ENCODE data around the gene CBX2.
A peak's percentile ranks its signal among the peaks of the same experiment; 100 is the strongest.
"Not testable (repeated sequence)": the region's sequence is repeated elsewhere in the genome, so short reads cannot be mapped to it uniquely, and the experiment has no call there.

Gene CBX2

DNA sequence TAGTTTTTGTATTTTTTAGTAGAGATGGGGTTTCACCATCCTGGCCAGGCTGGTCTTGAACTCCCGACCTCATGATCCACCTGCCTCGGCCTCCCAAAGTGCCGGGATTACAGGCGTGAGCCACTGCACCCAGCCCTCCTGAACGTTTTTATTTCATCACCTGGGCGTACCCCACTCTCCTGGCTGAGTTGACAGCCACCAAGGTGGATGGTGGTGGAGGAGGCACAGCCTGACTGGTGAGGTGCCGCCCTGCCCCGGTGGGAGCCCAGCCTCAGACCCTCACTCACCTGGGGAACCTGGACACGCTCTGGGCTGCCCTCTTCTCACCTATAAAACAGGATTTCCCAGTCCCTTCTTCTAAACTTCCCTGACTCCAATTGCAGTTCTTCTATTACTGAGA is 5.2 kb upstream of the CBX2 start:
- not testable (repeated sequence) for H3K4me1 ChIP-seq (ENCODE audit: control insufficient read depth, insufficient read depth, low read length); H3K9me3 ChIP-seq (ENCODE audit: control insufficient read depth in 2 of 2, low read length in 2 of 2); H3K9ac ChIP-seq (ENCODE audit: low read length in 2 of 2); H3K4me3 ChIP-seq (ENCODE audit: low read length in 2 of 2); H3K27ac ChIP-seq (ENCODE audit: low read length); H3K36me3 ChIP-seq (ENCODE audit: control insufficient read depth in 2 of 2, insufficient read depth in 2 of 2, low read length in 2 of 2)
- peaks cover 26 to 53% of the 10 kb centered on the region in 2 donors for H3K27me3 ChIP-seq (ENCODE audit: control insufficient read depth in 1 of 2, insufficient read depth in 2 of 2, low read length in 2 of 2)

- Histone ChIP-seq H3K4me3 (ENCODE audit: low read length in 2 of 2) (no peak overlapping the region), H3K27me3 (ENCODE audit: control insufficient read depth in 1 of 2, insufficient read depth in 2 of 2, low read length in 2 of 2) (peaks cover 40 to 58% of the 10 kb centered on the region in 2 donors), H3K9ac (ENCODE audit: low read length in 2 of 2) (no peak overlapping the region), H3K9me3 (ENCODE audit: control insufficient read depth in 2 of 2, low read length in 2 of 2) (no peaks in the 10 kb centered on the region), H3K4me1 (ENCODE audit: control insufficient read depth, insufficient read depth, low read length) (peaks cover 16% of the 10 kb centered on the region), H3K27ac (ENCODE audit: low read length) (no peak overlapping the region), H3K36me3 (ENCODE audit: control insufficient read depth in 2 of 2, insufficient read depth in 2 of 2, low read length in 2 of 2) (no peaks in the 10 kb centered on the region)
Measured at GRCh38 chr17:79774561-79774975, 3.4 kb upstream of the CBX2 start.

- Histone ChIP-seq H3K36me3 (ENCODE audit: control insufficient read depth in 2 of 2, insufficient read depth in 2 of 2, low read length in 2 of 2) (no peaks in the 10 kb centered on the region), H3K9ac (ENCODE audit: low read length in 2 of 2) (no peak overlapping the region), H3K27ac (ENCODE audit: low read length) (no peak overlapping the region), H3K9me3 (ENCODE audit: control insufficient read depth in 2 of 2, low read length in 2 of 2) (no peaks in the 10 kb centered on the region), H3K4me1 (ENCODE audit: control insufficient read depth, insufficient read depth, low read length) (peaks cover 16% of the 10 kb centered on the region), H3K27me3 (ENCODE audit: control insufficient read depth in 1 of 2, insufficient read depth in 2 of 2, low read length in 2 of 2) (peaks cover 51 to 61% of the 10 kb centered on the region in 2 donors), H3K4me3 (ENCODE audit: low read length in 2 of 2) (no peak overlapping the region)
Measured at GRCh38 chr17:79775632-79776031, 2.3 kb upstream of the CBX2 start.

GRCh38 chr17:79776376-79777119 is 1.4 kb upstream of the CBX2 start:
- H3K27me3 ChIP-seq (ENCODE audit: control insufficient read depth in 1 of 2, insufficient read depth in 2 of 2, low read length in 2 of 2) = peaks cover 58 to 62% of the 10 kb centered on the region in 2 donors
- peaks cover 16% of the 10 kb centered on the region for H3K4me1 ChIP-seq (ENCODE audit: control insufficient read depth, insufficient read depth, low read length)
- H3K9me3 ChIP-seq (ENCODE audit: control insufficient read depth in 2 of 2, low read length in 2 of 2) = no peaks in the 10 kb centered on the region
- no peaks in the 10 kb centered on the region for H3K36me3 ChIP-seq (ENCODE audit: control insufficient read depth in 2 of 2, insufficient read depth in 2 of 2, low read length in 2 of 2)
- H3K4me3 ChIP-seq (ENCODE audit: low read length in 2 of 2) = peak overlapping the region in 1 of 2 donors; percentile 61
- H3K27ac ChIP-seq (ENCODE audit: low read length) = no peak overlapping the region
- H3K9ac ChIP-seq (ENCODE audit: low read length in 2 of 2) = no peak overlapping the region

DNA sequence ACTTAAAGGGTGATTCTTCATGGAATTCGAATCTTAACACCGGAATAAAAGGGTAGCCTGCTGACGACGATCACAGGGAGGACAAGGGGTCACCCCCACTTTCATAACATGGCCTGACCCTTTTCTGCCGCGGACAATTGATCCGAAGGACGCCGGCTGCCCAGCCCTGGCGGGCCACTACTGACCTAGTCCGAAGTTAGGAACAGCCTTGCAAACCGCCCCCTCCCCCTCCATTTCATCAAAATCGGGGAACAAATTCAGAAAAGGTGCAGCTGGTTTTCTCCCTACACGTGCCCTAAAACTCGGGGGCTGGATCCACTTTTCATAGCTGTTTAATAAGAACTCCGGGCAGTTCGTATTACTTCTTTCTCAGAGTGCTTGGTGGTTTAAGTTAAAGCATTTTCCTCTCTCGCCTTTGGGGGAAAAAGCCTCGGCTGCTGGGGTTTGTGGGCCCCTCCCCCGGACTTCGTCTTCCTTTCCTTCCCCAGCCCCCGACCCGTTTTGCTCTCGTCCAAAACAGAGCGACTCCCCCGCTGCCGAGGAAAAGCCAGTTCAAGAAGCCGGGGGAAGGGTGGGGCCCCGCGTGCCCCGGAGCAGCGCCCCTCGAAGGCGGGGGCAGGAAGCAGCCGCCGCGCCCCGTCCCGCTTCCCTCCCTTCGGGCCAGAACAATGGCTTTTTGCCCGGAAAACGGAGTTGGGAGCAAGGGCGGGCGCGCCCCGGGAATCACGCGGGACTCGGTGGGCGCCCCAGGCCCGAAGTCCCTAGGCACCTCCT is 641 bp upstream of the CBX2 start:
- no peaks in the 10 kb centered on the region for H3K36me3 ChIP-seq (ENCODE audit: control insufficient read depth in 2 of 2, insufficient read depth in 2 of 2, low read length in 2 of 2)
- no peak overlapping the region for H3K9ac ChIP-seq (ENCODE audit: low read length in 2 of 2)
- H3K4me3 ChIP-seq (ENCODE audit: low read length in 2 of 2) = peak overlapping the region; percentile 29 to 61
- H3K27me3 ChIP-seq (ENCODE audit: control insufficient read depth in 1 of 2, insufficient read depth in 2 of 2, low read length in 2 of 2) = peaks cover 58 to 64% of the 10 kb centered on the region in 2 donors
- H3K9me3 ChIP-seq (ENCODE audit: control insufficient read depth in 2 of 2, low read length in 2 of 2) = no peaks in the 10 kb centered on the region
- no peak overlapping the region for H3K27ac ChIP-seq (ENCODE audit: low read length)
- peaks cover 16% of the 10 kb centered on the region for H3K4me1 ChIP-seq (ENCODE audit: control insufficient read depth, insufficient read depth, low read length)

DNA sequence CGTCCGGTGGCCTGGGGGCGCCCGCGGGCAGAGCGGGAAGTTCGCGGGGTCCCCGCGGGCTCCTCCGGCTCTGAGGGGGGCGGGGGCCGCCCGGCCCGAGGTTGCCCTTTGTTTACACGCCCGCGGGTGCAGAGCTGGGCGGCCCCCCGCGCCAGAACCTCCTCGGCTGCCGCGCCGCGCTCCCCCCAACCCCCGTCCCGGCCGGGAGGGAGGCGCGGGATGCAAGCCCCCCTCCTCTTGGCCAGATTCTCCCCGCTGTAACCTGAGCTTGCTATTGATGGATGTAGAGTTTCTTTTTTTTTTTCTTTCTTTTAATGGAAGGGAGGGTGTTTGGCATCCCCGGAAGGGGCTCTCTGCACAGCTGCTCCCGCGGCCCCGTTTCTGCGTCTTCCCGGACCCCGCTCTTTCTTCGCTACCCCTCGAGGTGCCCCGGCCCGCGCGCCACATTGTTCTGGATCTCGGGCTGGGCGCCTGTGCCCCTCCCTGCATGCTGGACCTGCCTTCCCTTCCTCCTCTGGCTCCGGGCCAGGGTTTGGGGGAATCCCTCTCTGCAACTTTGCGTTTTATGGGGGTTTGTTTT is 646 bp downstream of the CBX2 start:
- Histone ChIP-seq H3K36me3 (ENCODE audit: control insufficient read depth in 2 of 2, insufficient read depth in 2 of 2, low read length in 2 of 2) (no peaks in the 10 kb centered on the region), H3K9ac (ENCODE audit: low read length in 2 of 2) (no peak overlapping the region), H3K4me3 (ENCODE audit: low read length in 2 of 2) (peak overlapping the region in 1 of 2 donors; percentile 61), H3K9me3 (ENCODE audit: control insufficient read depth in 2 of 2, low read length in 2 of 2) (no peaks in the 10 kb centered on the region), H3K27me3 (ENCODE audit: control insufficient read depth in 1 of 2, insufficient read depth in 2 of 2, low read length in 2 of 2) (peaks cover 58 to 62% of the 10 kb centered on the region in 2 donors), H3K4me1 (ENCODE audit: control insufficient read depth, insufficient read depth, low read length) (peaks cover 16% of the 10 kb centered on the region), H3K27ac (ENCODE audit: low read length) (no peak overlapping the region)

DNA sequence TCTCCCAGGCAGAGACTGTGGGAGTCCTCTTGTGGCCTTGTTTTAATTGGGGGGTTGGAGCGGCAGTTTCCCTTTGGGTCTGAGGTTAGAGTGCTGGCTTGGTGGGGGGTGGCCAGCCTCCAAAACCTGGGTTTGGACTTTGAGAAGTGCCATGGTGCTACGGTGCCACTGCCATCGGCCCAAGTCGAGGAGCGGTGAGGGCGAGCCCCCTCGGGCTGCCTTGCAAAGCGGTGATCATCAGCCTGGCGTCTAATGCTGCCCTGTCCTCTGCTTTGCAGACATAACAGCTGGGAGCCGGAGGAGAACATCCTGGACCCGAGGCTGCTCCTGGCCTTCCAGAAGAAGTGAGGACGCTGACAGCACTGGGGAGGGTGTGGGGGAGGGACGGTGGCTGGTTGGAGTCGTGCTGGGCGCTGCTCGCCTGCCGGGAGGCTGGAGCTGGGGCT is 1.2 kb downstream of the CBX2 start:
- peaks cover 55 to 66% of the 10 kb centered on the region in 2 donors for H3K27me3 ChIP-seq (ENCODE audit: control insufficient read depth in 1 of 2, insufficient read depth in 2 of 2, low read length in 2 of 2)
- no peak overlapping the region for H3K27ac ChIP-seq (ENCODE audit: low read length)
- peaks cover 16% of the 10 kb centered on the region for H3K4me1 ChIP-seq (ENCODE audit: control insufficient read depth, insufficient read depth, low read length)
- H3K36me3 ChIP-seq (ENCODE audit: control insufficient read depth in 2 of 2, insufficient read depth in 2 of 2, low read length in 2 of 2) = no peaks in the 10 kb centered on the region
- no peak overlapping the region for H3K4me3 ChIP-seq (ENCODE audit: low read length in 2 of 2)
- H3K9me3 ChIP-seq (ENCODE audit: control insufficient read depth in 2 of 2, low read length in 2 of 2) = no peaks in the 10 kb centered on the region
- H3K9ac ChIP-seq (ENCODE audit: low read length in 2 of 2) = no peak overlapping the region

DNA sequence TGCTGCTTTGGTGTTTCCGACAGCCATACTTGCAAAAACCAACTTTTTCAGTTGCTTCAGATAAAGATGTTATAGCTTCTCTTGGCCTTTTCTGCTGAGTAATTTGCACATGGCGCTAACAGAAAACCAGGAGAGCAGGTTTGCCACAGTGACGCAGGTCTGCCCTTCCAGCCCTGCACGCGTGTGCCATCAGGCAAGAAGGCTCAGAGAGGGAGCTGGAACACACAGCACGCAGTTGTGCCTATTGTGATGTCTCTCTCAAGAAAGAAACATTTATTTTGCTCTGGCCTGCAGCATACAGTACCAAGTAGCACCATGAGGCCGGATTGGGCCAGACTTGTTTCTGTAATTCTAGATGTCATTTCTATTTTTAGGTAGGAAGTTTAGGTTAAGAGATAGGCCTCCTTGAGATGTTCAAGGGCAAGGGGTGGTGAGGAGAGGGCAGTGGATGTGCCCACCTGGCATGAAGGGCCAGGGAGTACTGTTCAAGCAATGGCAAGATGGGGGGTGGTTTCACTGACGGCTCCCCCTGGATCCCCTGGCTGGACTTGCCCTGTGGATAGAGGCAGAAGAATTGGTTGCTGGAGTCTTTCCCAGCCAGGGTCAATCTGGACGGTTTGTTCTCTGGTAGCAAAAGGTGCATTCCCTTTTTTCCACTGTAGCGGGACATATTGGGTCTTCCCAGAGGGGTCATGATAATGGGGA is 1.9 kb downstream of the CBX2 start:
- H3K4me1 ChIP-seq (ENCODE audit: control insufficient read depth, insufficient read depth, low read length) = peaks cover 16% of the 10 kb centered on the region
- H3K9ac ChIP-seq (ENCODE audit: low read length in 2 of 2) = no peak overlapping the region
- H3K4me3 ChIP-seq (ENCODE audit: low read length in 2 of 2) = no peak overlapping the region
- peaks cover 52 to 70% of the 10 kb centered on the region in 2 donors for H3K27me3 ChIP-seq (ENCODE audit: control insufficient read depth in 1 of 2, insufficient read depth in 2 of 2, low read length in 2 of 2)
- H3K36me3 ChIP-seq (ENCODE audit: control insufficient read depth in 2 of 2, insufficient read depth in 2 of 2, low read length in 2 of 2) = no peaks in the 10 kb centered on the region
- no peak overlapping the region for H3K27ac ChIP-seq (ENCODE audit: low read length)
- no peaks in the 10 kb centered on the region for H3K9me3 ChIP-seq (ENCODE audit: control insufficient read depth in 2 of 2, low read length in 2 of 2)

DNA sequence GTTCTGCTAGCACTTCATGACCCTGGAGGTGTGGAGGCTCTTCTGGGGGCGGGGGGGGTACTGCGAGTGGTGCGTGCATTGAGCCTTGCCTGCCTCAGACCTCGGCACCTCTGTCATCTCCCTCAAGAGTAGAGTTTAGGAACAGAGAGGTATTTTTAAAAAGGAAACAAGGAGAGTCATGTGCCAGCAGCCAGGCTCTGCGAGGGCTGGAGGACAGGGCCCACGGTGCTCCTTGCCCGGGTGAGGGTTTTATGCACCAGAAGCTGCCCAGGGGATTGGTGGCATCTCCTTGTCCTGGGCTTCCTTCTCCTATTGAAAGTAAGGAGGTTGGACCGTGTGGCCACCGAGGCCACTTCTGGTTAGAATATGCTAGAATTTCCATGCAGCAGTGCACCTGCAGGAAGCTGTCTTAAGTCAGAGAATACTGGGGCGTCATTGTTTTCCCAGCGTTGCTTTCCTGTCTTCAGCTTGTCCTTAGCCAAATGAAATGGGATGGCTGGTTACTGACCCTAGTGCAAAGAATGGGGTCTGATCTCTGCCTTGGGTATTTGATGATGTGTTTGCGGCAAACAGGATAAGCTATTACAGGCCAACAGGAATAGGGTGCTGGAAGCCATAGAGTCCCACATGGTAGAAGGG is 3.2 kb downstream of the CBX2 start:
- Histone ChIP-seq H3K9ac (ENCODE audit: low read length in 2 of 2) (no peak overlapping the region), H3K27me3 (ENCODE audit: control insufficient read depth in 1 of 2, insufficient read depth in 2 of 2, low read length in 2 of 2) (peaks cover 45 to 71% of the 10 kb centered on the region in 2 donors), H3K4me1 (ENCODE audit: control insufficient read depth, insufficient read depth, low read length) (peaks cover 16% of the 10 kb centered on the region), H3K4me3 (ENCODE audit: low read length in 2 of 2) (no peak overlapping the region), H3K36me3 (ENCODE audit: control insufficient read depth in 2 of 2, insufficient read depth in 2 of 2, low read length in 2 of 2) (no peaks in the 10 kb centered on the region), H3K27ac (ENCODE audit: low read length) (no peak overlapping the region), H3K9me3 (ENCODE audit: control insufficient read depth in 2 of 2, low read length in 2 of 2) (no peaks in the 10 kb centered on the region)

Data from stomach smooth muscle (tissue), 2 donors.